K562 (cell line): Measurements from ENCODE around the gene PAPSS2.

Experiments
- ATF1 ChIP-seq, 2 experiments: fragments of 450-650 bp in 1 of 2; IDR thresholded peaks; 2 replicates each; pipeline ENCODE4 v1.6.1; 2016; ENCODE audit warnings: missing compliant biosample characterization in 1 of 2, missing genetic modification characterization in 1 of 2
- KLF6 ChIP-seq: fragments of 250-450 bp; sonication (Bioruptor Pico); IDR thresholded peaks from 2 replicates; pipeline ENCODE4 v1.4.0; 2020; ENCODE audit warnings: mild to moderate bottlenecking, moderate library complexity, borderline replicate concordance
- NR2C2 ChIP-seq, 2 experiments: fragments of 200-800 bp in 1 of 2; sonication (Bioruptor generic) in 1 of 2; sonication (generic) in 1 of 2; formaldehyde crosslinking in 1 of 2; IDR thresholded peaks; 2 replicates each; pipeline versions ENCODE4 v1.6.1 to v1.8.0; 2016 to 2022; ENCODE audit warnings: mild to moderate bottlenecking in 1 of 2, missing compliant biosample characterization in 1 of 2, missing genetic modification characterization in 1 of 2, missing genetic modification reagents in 1 of 2
- RBFOX2 ChIP-seq: fragments of 200-400 bp; formaldehyde crosslinking; IDR thresholded peaks from 2 replicates; pipeline ENCODE4 v1.6.1; 2017; ENCODE audit warnings: low read depth, mild to moderate bottlenecking, low read length, moderate library complexity
- TAF7 ChIP-seq: fragments of 450-650 bp; IDR thresholded peaks from 2 replicates; pipeline ENCODE4 v1.6.1; 2016; ENCODE audit warnings: missing genetic modification characterization, missing compliant biosample characterization
- TEAD4 ChIP-seq, 2 experiments: sonication (generic) in 1 of 2; formaldehyde crosslinking in 1 of 2; IDR thresholded peaks; 2 replicates each; pipeline versions ENCODE4 v1.6.1 to v1.8.0; 2012 to 2022; ENCODE audit warnings: borderline replicate concordance in 1 of 2, inconsistent platforms in 1 of 2, low read length in 1 of 2, mild to moderate bottlenecking in 1 of 2, missing genetic modification reagents in 1 of 2
- TF ChIP-seq, protein P1 (sequence below), 2 experiments: fragments of 450-650 bp in 1 of 2; sonication (generic) in 1 of 2; formaldehyde crosslinking in 1 of 2; IDR thresholded peaks; 2 replicates each; pipeline versions ENCODE4 v1.7.1 to v1.9.0; 2016 to 2022; ENCODE audit warnings: inconsistent platforms in 1 of 2, mild to moderate bottlenecking in 1 of 2, missing genetic modification reagents in 1 of 2
- TF ChIP-seq, protein P2 (sequence below), 3 experiments: IDR thresholded peaks in 2 of 3; conservative IDR thresholded peaks in 1 of 3; 2 replicates each; pipeline ENCODE4 v1.5.1; 2011 to 2012; ENCODE audit warnings: low read length in 3 of 3, mild to moderate bottlenecking in 3 of 3, control low read depth in 2 of 3, improper control_type of control experiment in 1 of 3, inconsistent platforms in 1 of 3, low read depth in 1 of 3, mixed read lengths in 1 of 3, moderate library complexity in 1 of 3; ENCODE audit not compliant: insufficient read depth in 2 of 3

DNA sequence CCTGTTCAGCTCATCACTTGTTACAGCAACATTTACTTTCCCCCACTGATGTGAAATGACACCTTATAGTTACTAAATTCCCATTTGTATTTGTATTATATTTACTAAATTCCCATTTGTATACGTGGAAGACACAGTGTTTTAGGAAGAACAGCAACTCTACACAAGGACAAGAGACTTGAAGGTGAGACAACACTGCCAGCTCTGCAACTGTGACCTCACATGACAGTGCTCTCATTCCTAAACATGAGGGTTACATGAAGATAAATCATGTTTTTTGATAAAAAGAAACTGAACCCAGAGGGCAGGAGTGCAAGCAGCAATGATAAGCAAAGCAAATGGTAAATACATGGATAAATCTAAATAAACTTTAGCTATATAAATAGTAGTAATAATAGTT, 98.0 kb downstream of the PAPSS2 start:
- TF ChIP-seq RBFOX2 (no peak), TAF7 (tag) (no peak), ATF1 (CRISPR knock-in tag; IDR thresholded peaks at IDR 0.05) (no peak), ATF1 (tag; IDR thresholded peaks at IDR 0.05) (no peak), KLF6 (CRISPR knock-in tag) (no peak), NR2C2 (CRISPR knock-in tag; IDR thresholded peaks at IDR 0.05) (no peak), NR2C2 (tag; IDR thresholded peaks at IDR 0.05) (no peak), TEAD4 (IDR thresholded peaks at IDR 0.05; ENCODE audit: low read length) (no peak), TEAD4 (CRISPR knock-in tag; IDR thresholded peaks at IDR 0.05; ENCODE audit: borderline replicate concordance) (no peak)
- TF ChIP-seq, protein P1, sequence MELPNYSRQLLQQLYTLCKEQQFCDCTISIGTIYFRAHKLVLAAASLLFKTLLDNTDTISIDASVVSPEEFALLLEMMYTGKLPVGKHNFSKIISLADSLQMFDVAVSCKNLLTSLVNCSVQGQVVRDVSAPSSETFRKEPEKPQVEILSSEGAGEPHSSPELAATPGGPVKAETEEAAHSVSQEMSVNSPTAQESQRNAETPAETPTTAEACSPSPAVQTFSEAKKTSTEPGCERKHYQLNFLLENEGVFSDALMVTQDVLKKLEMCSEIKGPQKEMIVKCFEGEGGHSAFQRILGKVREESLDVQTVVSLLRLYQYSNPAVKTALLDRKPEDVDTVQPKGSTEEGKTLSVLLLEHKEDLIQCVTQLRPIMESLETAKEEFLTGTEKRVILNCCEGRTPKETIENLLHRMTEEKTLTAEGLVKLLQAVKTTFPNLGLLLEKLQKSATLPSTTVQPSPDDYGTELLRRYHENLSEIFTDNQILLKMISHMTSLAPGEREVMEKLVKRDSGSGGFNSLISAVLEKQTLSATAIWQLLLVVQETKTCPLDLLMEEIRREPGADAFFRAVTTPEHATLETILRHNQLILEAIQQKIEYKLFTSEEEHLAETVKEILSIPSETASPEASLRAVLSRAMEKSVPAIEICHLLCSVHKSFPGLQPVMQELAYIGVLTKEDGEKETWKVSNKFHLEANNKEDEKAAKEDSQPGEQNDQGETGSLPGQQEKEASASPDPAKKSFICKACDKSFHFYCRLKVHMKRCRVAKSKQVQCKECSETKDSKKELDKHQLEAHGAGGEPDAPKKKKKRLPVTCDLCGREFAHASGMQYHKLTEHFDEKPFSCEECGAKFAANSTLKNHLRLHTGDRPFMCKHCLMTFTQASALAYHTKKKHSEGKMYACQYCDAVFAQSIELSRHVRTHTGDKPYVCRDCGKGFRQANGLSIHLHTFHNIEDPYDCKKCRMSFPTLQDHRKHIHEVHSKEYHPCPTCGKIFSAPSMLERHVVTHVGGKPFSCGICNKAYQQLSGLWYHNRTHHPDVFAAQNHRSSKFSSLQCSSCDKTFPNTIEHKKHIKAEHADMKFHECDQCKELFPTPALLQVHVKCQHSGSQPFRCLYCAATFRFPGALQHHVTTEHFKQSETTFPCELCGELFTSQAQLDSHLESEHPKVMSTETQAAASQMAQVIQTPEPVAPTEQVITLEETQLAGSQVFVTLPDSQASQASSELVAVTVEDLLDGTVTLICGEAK (IDR thresholded peaks at IDR 0.05) = no peak
- TF ChIP-seq, protein P1 (CRISPR knock-in tag; IDR thresholded peaks at IDR 0.05) = no peak
- TF ChIP-seq, protein P2, sequence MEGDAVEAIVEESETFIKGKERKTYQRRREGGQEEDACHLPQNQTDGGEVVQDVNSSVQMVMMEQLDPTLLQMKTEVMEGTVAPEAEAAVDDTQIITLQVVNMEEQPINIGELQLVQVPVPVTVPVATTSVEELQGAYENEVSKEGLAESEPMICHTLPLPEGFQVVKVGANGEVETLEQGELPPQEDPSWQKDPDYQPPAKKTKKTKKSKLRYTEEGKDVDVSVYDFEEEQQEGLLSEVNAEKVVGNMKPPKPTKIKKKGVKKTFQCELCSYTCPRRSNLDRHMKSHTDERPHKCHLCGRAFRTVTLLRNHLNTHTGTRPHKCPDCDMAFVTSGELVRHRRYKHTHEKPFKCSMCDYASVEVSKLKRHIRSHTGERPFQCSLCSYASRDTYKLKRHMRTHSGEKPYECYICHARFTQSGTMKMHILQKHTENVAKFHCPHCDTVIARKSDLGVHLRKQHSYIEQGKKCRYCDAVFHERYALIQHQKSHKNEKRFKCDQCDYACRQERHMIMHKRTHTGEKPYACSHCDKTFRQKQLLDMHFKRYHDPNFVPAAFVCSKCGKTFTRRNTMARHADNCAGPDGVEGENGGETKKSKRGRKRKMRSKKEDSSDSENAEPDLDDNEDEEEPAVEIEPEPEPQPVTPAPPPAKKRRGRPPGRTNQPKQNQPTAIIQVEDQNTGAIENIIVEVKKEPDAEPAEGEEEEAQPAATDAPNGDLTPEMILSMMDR (IDR thresholded peaks at IDR 0.05 in 2 of 3, conservative IDR thresholded peaks at IDR 0.05 in 1 of 3; ENCODE audit: insufficient read depth in 2 of 3, low read depth in 1 of 3, low read length in 3 of 3) = no peak
